T-cell (primary cell): Measurements from ENCODE around the gene XRCC1. TPM values are rescaled to one million over a fixed set of nuclear protein-coding genes. Genes with fewer than 3 reads are reported as not detected.

Experiments
- ATAC-seq, 4 experiments: fragments of 200-7000 bp in 3 of 4; fragments of 150-1000 bp in 1 of 4; cut with Tn5 transposase; replicated peaks in 1 of 4; 1 replicate in 3 of 4; 2 replicates in 1 of 4; pipeline ENCODE4 v1.10.0; 2021; ENCODE audit warnings: moderate library complexity in 3 of 4, mild to moderate bottlenecking in 2 of 4, moderate number of reproducible peaks in 1 of 4
- CTCF ChIA-PET, 2 donors: fragments of 300-600 bp; sonication (Branson Sonifier 250); formaldehyde crosslinking; loops; one replicate each; lab custom pipeline; 2022; ENCODE audit warnings: antibody characterized with exemption in 2 of 2; lab: Charles Lee
- POLR2A ChIA-PET, 2 donors: fragments of 300-600 bp; sonication (Branson Sonifier 250); formaldehyde crosslinking; loops; one replicate each; lab custom pipeline; 2022; ENCODE audit warnings: antibody characterized with exemption in 2 of 2; lab: Charles Lee
- DNase-seq, 35 experiments: peaks; one replicate each; pipeline versions ENCODE4 v3.0.0 to v3.0.0-alpha.2; 2013 to 2023
- H3K27ac ChIP-seq: one replicate; pipeline ENCODE4 v1.5.1; 2013; ENCODE audit warnings: low read length
- H3K27me3 ChIP-seq, 2 experiments: replicated peaks in 1 of 2; 1 replicate in 1 of 2; 2 replicates in 1 of 2; pipeline versions ENCODE4 v1.6.1 to v1.7.0; 2013; ENCODE audit warnings: low read length in 1 of 2, mixed read lengths in 1 of 2; ENCODE audit not compliant: control insufficient read depth in 2 of 2, insufficient read depth in 2 of 2; ENCODE audit errors: extremely low read depth in 1 of 2
- H3K36me3 ChIP-seq, 2 donors: 1 replicate in 1 of 2; 2 replicates in 1 of 2; pipeline versions ENCODE4 v1.6.1 to v1.7.0; 2013; ENCODE audit warnings: low read length in 1 of 2; ENCODE audit not compliant: control insufficient read depth in 2 of 2, insufficient read depth in 1 of 2; ENCODE audit errors: extremely low read depth in 1 of 2
- H3K4me1 ChIP-seq, 2 experiments: 1 replicate in 1 of 2; 2 replicates in 1 of 2; pipeline versions ENCODE4 v1.6.1 to v1.7.0; 2013; ENCODE audit warnings: low read length in 2 of 2, mixed read lengths in 1 of 2; ENCODE audit not compliant: insufficient read depth in 2 of 2, control insufficient read depth in 1 of 2; ENCODE audit errors: extremely low read depth in 1 of 2
- H3K4me3 ChIP-seq, 2 donors: 1 replicate in 1 of 2; 2 replicates in 1 of 2; pipeline versions ENCODE4 v1.5.1 to v1.7.0; 2013; ENCODE audit warnings: mild to moderate bottlenecking in 2 of 2, low read length in 1 of 2, moderate library complexity in 1 of 2; ENCODE audit not compliant: control insufficient read depth in 1 of 2; ENCODE audit errors: extremely low read depth in 1 of 2
- H3K9me3 ChIP-seq: 2 replicates; pipeline ENCODE4 v1.7.0; 2013
- H3K27ac Mint-ChIP-seq, 2 donors: one replicate each; pipeline ENCODE4 v1.8.0; 2020 to 2021; ENCODE audit warnings: mild to moderate bottlenecking in 2 of 2, mixed read lengths in 2 of 2
- H3K27me3 Mint-ChIP-seq, 2 donors: one replicate each; pipeline ENCODE4 v1.8.0; 2021 to 2022; ENCODE audit warnings: mixed read lengths in 2 of 2
- H3K36me3 Mint-ChIP-seq: one replicate; pipeline ENCODE4 v1.8.0; 2021; ENCODE audit warnings: mixed read lengths
- H3K4me1 Mint-ChIP-seq, 3 donors: one replicate each; pipeline ENCODE4 v1.8.0; 2020 to 2022; ENCODE audit warnings: mixed read lengths in 3 of 3, mild to moderate bottlenecking in 1 of 3
- H3K4me3 Mint-ChIP-seq, 3 donors: one replicate each; pipeline ENCODE4 v1.8.0; 2020 to 2022; ENCODE audit warnings: mild to moderate bottlenecking in 3 of 3, mixed read lengths in 3 of 3, moderate library complexity in 3 of 3
- H3K9me3 Mint-ChIP-seq, 3 donors: one replicate each; pipeline ENCODE4 v1.8.0; 2020 to 2022; ENCODE audit warnings: mixed read lengths in 3 of 3
- WGBS: methylation state at CpG from one replicate; pipeline ENCODE4 v1.1.5; 2013; ENCODE audit warnings: missing lambda C conversion rate; ENCODE audit not compliant: insufficient coverage; 5-methylcytosine and 5-hydroxymethylcytosine counted together
- total RNA-seq, 35 experiments: library from RNA in 6 of 35; stranded (reverse) in 6 of 35; fragments of 120-200 nt in 1 of 35; gene quantifications; one replicate each; pipeline versions ENCODE4 v1.2.1 to v1.2.4 and lab custom pipeline; 2013 to 2026

The XRCC1 gene
- total RNA-seq, 5 donors from 2014 or later (not counting 1 experiment from before 2014, with no cell fraction given) = 31.7 to 37.8 (median 35.4) TPM

DNA sequence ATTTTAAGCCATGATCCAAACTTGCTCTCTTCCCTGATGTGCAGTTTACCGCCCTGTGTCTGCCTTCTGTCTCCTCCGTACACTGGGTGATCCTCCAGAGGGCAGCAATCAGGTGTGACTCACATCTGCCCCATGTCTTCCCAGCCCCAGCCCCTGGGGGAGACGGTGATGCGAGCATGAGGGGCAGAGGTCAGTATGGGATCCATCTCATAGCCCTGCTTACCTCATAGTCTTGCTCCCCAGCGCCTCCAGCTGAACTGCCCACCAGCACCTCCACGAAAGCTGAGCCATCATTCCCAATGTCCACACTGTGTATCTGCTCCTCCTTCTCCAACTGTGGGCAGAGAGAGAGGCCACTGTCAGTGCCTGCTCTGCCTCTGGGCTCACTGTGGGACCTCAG is 14.6 kb downstream of the XRCC1 start:
- Mint-ChIP-seq H3K9me3 (no peaks in the 10 kb centered on the region), H3K27me3 (no peaks in the 10 kb centered on the region), H3K4me3 (peak overlapping the region in 1 of 3 donors; percentile 84), H3K36me3 (peaks cover 28% of the 10 kb centered on the region), H3K27ac (peak overlapping the region; percentile 96 to 98), H3K4me1 (peaks cover 58 to 62% (median 59%) of the 10 kb centered on the region in 3 donors)
- ChIA-PET CTCF (no interaction called here), POLR2A (no interaction called here)
- Histone ChIP-seq H3K4me1 (peaks cover 20 to 54% of the 10 kb centered on the region in 2 experiments), H3K9me3 (no peaks in the 10 kb centered on the region), H3K27ac (peak overlapping the region; percentile 93), H3K36me3 (peaks cover 6 to 25% of the 10 kb centered on the region in 2 donors), H3K27me3 (no peaks in the 10 kb centered on the region), H3K4me3 (no peak overlapping the region)
- ATAC-seq (no peak), DNase-seq (peak in 2 of 35 experiments; percentile 8 to 24)
- WGBS = 95% methylated on average over 2 of the region's 6 CpGs

DNA sequence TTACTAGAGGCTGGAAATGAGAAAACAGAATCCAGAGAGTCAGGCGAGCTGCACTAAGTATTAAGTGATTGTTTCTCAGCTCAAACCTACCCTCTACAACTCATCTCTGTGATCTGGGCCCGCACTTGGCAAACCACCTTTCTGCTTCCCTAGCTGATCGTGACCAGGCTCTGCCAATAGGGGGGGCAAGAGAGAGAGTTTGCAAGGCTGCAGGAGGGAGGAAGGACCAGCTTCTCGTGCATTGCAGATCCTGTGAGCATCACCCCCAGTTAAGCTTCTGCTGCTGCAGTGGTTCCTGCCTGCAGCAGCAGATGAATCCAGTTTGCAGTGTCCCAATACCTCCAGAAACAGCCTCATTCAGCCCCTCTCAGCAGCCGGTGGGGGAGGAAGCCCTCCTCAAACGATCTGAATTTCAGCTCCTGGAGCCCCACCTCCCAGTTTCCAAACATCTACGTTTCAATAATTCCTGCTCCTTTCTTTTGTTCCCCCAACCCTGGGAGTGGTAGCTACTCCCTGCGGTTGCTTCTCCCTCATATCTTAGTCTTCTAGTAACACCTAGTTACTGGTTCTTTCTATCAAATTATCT is 20.0 kb downstream of the XRCC1 start:
- H3K36me3 Mint-ChIP-seq = peaks cover 41% of the 10 kb centered on the region
- ATAC-seq = peak; percentile 93 to 98 (median 96)
- ChIA-PET POLR2A (no interaction called here), CTCF (interaction anchor here (0.5 to 5.2 kb wide), 17 partner anchors 16 to 200 kb away, joined by 3 to 84 read pairs (median 5); partner anchors contain the start of genes XRCC1 (in 2 of the 2), IRGQ (in 1 of the 2), PINLYP (in 1 of the 2) and SMG9 (in 1 of the 2))
- H3K27me3 Mint-ChIP-seq = no peaks in the 10 kb centered on the region
- Histone ChIP-seq H3K4me3 (no peak overlapping the region), H3K27ac (no peak overlapping the region), H3K9me3 (no peaks in the 10 kb centered on the region), H3K4me1 (peaks cover 0 to 11% of the 10 kb centered on the region in 2 experiments), H3K27me3 (no peaks in the 10 kb centered on the region), H3K36me3 (peaks cover 20 to 62% of the 10 kb centered on the region in 2 donors)
- no peak overlapping the region for H3K4me3 Mint-ChIP-seq
- H3K9me3 Mint-ChIP-seq = no peaks in the 10 kb centered on the region
- WGBS = 60% methylated on average over 1 of the region's 8 CpGs
- peak; percentile 59 to 90 (median 80) for DNase-seq
- peak overlapping the region; percentile 58 to 70 for H3K27ac Mint-ChIP-seq
- peaks cover 14 to 24% (median 17%) of the 10 kb centered on the region in 3 donors for H3K4me1 Mint-ChIP-seq

DNA sequence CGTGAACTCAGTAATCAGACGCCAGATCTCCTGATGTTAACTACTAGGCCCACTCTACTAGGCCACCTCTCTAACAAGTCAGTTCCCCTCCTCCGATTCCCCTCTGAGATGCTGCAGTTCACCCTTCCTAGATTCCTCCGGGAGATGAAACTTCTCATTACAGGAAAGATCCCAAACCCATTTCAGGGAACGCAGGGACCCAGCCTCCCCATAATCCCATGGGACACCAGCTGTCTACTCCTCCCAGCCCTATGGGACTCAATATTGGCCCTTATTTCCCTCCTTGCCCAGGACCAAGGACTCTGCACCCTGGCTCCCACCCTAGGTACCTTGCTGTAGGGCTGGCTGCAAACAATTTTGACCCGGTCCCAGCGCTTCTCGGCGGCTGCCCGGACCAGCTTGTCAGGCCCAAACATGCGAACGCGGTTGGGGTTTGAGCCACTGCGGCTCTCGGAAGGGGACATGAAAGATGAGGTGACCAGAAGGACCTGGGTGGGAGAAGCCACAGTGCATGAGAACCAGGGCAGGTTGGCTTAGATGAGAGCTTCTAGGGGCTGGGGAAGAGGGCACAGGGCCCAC is 20.9 kb downstream of the XRCC1 start:
- no peak for DNase-seq
- H3K36me3 ChIP-seq = peaks cover 20 to 66% of the 10 kb centered on the region in 2 donors
- no peak for ATAC-seq
- POLR2A ChIA-PET = no interaction called here
- no peaks in the 10 kb centered on the region for H3K9me3 Mint-ChIP-seq
- H3K4me3 Mint-ChIP-seq = no peak overlapping the region
- H3K9me3 ChIP-seq = no peaks in the 10 kb centered on the region
- CTCF ChIA-PET = interaction anchor here (0.5 to 5.2 kb wide), 12 partner anchors 17 to 201 kb away, joined by 3 to 84 read pairs (median 5); partner anchors contain the start of genes IRGQ (in 1 of the 2), SMG9 (in 1 of the 2) and XRCC1 (in 1 of the 2)
- no peaks in the 10 kb centered on the region for H3K27me3 Mint-ChIP-seq
- whole genome bisulfite sequencing = 97% methylated on average over 15 of the region's 15 CpGs
- H3K4me1 ChIP-seq = peaks cover 0 to 10% of the 10 kb centered on the region in 2 experiments
- peaks cover 44% of the 10 kb centered on the region for H3K36me3 Mint-ChIP-seq
- H3K4me3 ChIP-seq = no peak overlapping the region
- no peaks in the 10 kb centered on the region for H3K27me3 ChIP-seq
- H3K27ac Mint-ChIP-seq = no peak overlapping the region
- H3K4me1 Mint-ChIP-seq = peaks cover 11 to 19% (median 14%) of the 10 kb centered on the region in 3 donors
- no peak overlapping the region for H3K27ac ChIP-seq

GRCh38 chr19:43553656-43554055 is 21.7 kb downstream of the XRCC1 start:
- POLR2A ChIA-PET = interaction anchor here in 1 of 2 donors (0.8 kb wide), 1 partner anchor 16 kb away, joined by 3 read pairs; no protein-coding TSS in a partner anchor
- CTCF ChIA-PET = interaction anchor here in 1 of 2 donors (5.2 kb wide), 1 partner anchor 41 kb away, joined by 84 read pairs; the partner anchor contains the start of gene IRGQ
- Mint-ChIP-seq H3K4me1 (peaks cover 11 to 19% (median 14%) of the 10 kb centered on the region in 3 donors), H3K27ac (peak overlapping the region in 1 of 2 donors; percentile 11), H3K9me3 (no peaks in the 10 kb centered on the region), H3K36me3 (peaks cover 46% of the 10 kb centered on the region), H3K4me3 (no peak overlapping the region), H3K27me3 (no peaks in the 10 kb centered on the region)
- no peak overlapping the region for H3K27ac ChIP-seq
- DNase-seq = no peak
- no peak for ATAC-seq
- H3K9me3 ChIP-seq = no peaks in the 10 kb centered on the region
- 100% methylated on average over 2 of the region's 4 CpGs for WGBS
- H3K27me3 ChIP-seq = no peaks in the 10 kb centered on the region
- peaks cover 20 to 70% of the 10 kb centered on the region in 2 donors for H3K36me3 ChIP-seq
- H3K4me1 ChIP-seq = peaks cover 0 to 10% of the 10 kb centered on the region in 2 experiments
- no peak overlapping the region for H3K4me3 ChIP-seq

DNA sequence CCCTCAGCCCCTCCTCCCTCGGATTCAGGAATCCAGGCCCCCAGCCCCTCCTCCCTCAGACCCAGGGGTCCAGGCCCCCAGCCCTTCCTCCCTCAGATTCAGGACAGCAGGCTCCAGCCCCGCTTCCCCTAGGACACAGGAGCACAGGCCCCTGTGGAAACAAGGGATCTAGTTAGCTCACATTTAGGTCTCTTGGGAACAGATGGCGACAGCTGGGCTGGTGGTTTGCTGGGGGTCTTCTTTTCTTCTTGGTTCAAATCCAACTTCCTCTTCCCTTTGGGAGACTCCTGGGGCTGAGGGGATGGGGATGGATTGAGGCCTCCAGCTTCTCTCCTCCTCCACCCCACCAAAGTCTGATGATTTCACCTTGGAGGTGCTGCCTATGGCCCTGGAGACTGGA is 22.7 kb downstream of the XRCC1 start:
- H3K4me1 ChIP-seq = peaks cover 0 to 10% of the 10 kb centered on the region in 2 experiments
- ATAC-seq = no peak
- Mint-ChIP-seq H3K9me3 (no peaks in the 10 kb centered on the region), H3K27me3 (no peaks in the 10 kb centered on the region), H3K4me1 (peaks cover 11 to 19% (median 12%) of the 10 kb centered on the region in 3 donors), H3K27ac (no peak overlapping the region), H3K36me3 (peaks cover 47% of the 10 kb centered on the region), H3K4me3 (no peak overlapping the region)
- ChIA-PET POLR2A (no interaction called here), CTCF (interaction anchor here (0.6 to 5.2 kb wide), 2 partner anchors 13 to 42 kb away, joined by 3 to 84 read pairs; partner anchors contain the start of gene IRGQ (in 1 of the 2))
- no peak overlapping the region for H3K4me3 ChIP-seq
- no peak overlapping the region for H3K27ac ChIP-seq
- no peaks in the 10 kb centered on the region for H3K27me3 ChIP-seq
- DNase-seq = no peak
- 100% methylated on average over 1 of the region's 3 CpGs for WGBS
- H3K36me3 ChIP-seq = peaks cover 20 to 66% of the 10 kb centered on the region in 2 donors
- no peaks in the 10 kb centered on the region for H3K9me3 ChIP-seq

GRCh38 chr19:43552198-43552450 is 23.2 kb downstream of the XRCC1 start:
- ChIA-PET POLR2A (no interaction called here), CTCF (interaction anchor here in 1 of 2 donors (0.6 kb wide), 1 partner anchor 13 kb away, joined by 3 read pairs; no protein-coding TSS in a partner anchor)
- H3K9me3 Mint-ChIP-seq = no peaks in the 10 kb centered on the region
- ATAC-seq (no peak), DNase-seq (no peak)
- H3K27ac Mint-ChIP-seq = no peak overlapping the region
- H3K4me1 Mint-ChIP-seq = peaks cover 11 to 17% (median 12%) of the 10 kb centered on the region in 3 donors
- no peaks in the 10 kb centered on the region for H3K27me3 Mint-ChIP-seq
- no peaks in the 10 kb centered on the region for H3K27me3 ChIP-seq
- H3K4me3 Mint-ChIP-seq = no peak overlapping the region
- WGBS = no CpG with 5 or more reads among the region's 3 CpGs
- peaks cover 0 to 10% of the 10 kb centered on the region in 2 experiments for H3K4me1 ChIP-seq
- H3K36me3 Mint-ChIP-seq = peaks cover 47% of the 10 kb centered on the region
- H3K36me3 ChIP-seq = peaks cover 20 to 68% of the 10 kb centered on the region in 2 donors
- no peaks in the 10 kb centered on the region for H3K9me3 ChIP-seq
- no peak overlapping the region for H3K27ac ChIP-seq
- H3K4me3 ChIP-seq = no peak overlapping the region
